Retinal pigment epithelial cell (primary cell): Measurements from ENCODE around the gene TSPAN4.

Experiments
- DNase-seq: peaks from one replicate; pipeline ENCODE4 v3.0.0-alpha.2; 2010; ENCODE audit warnings: low read depth
- H3K4me3 ChIP-seq: 2 replicates; pipeline ENCODE4 v1.5.1; 2011; ENCODE audit warnings: mild to moderate bottlenecking, low read length, control low read depth, moderate library complexity
- CTCF ChIP-seq: conservative IDR thresholded peaks from 2 replicates; pipeline ENCODE4 v1.5.1; 2011; ENCODE audit warnings: low read depth, low read length, control low read depth, inconsistent platforms

TSPAN4 gene

GRCh38 chr11:850775-851763 lies 8.4 kb downstream of the TSPAN4 start:
- peak overlapping the region; percentile 45 for H3K4me3 ChIP-seq
- DNase-seq = no peak
- TF ChIP-seq CTCF = peak; percentile 41

GRCh38 chr11:852762-853161 lies 10.1 kb downstream of the TSPAN4 start:
- no peak for TF ChIP-seq CTCF

GRCh38 chr11:853682-854448 lies 11.2 kb downstream of the TSPAN4 start:
- peak; percentile 4 for TF ChIP-seq CTCF
- no peak overlapping the region for H3K4me3 ChIP-seq
- DNase-seq = no peak

More at GRCh38 chr11:852762-853161, 10.1 kb downstream of the TSPAN4 start:
- DNase-seq = no peak
- no peak overlapping the region for H3K4me3 ChIP-seq

GRCh38 chr11:854601-855329 lies 12.1 kb downstream of the TSPAN4 start:
- H3K4me3 ChIP-seq = no peak overlapping the region
- DNase-seq = no peak
- no peak for TF ChIP-seq CTCF

GRCh38 chr11:855330-855674 lies 12.7 kb downstream of the TSPAN4 start:
- no peak overlapping the region for H3K4me3 ChIP-seq
- DNase-seq = no peak
- TF ChIP-seq CTCF = no peak

GRCh38 chr11:855796-856195 lies 13.1 kb downstream of the TSPAN4 start:
- TF ChIP-seq CTCF = no peak
- no peak overlapping the region for H3K4me3 ChIP-seq
- DNase-seq = no peak
